PFSK-1 (cell line): ENCODE measurements around the gene FAM107A.

ENCODE experiments used
- FOXP2 ChIP-seq: optimal IDR thresholded peaks from 2 replicates; pipeline ENCODE3; 2011; ENCODE audit warnings: borderline replicate concordance, control low read depth, inconsistent platforms; ENCODE audit not compliant: insufficient read depth; ENCODE audit errors: extremely low read length, extremely low read depth
- POLR2AphosphoS5 ChIP-seq: IDR thresholded peaks from 2 replicates; pipeline ENCODE4 v1.6.1; 2012; ENCODE audit warnings: low read depth, mild to moderate bottlenecking, control low read depth, low read length, moderate library complexity
- REST ChIP-seq, 2 experiments: IDR thresholded peaks; 2 replicates each; pipeline versions ENCODE4 v1.6.1 to v1.8.0; 2011 to 2012; ENCODE audit warnings: low read depth in 2 of 2, low read length in 2 of 2, control low read depth in 1 of 2, inconsistent platforms in 1 of 2, mild to moderate bottlenecking in 1 of 2, moderate library complexity in 1 of 2; ENCODE audit not compliant: insufficient read depth in 1 of 2
- SIN3A ChIP-seq: IDR thresholded peaks from 2 replicates; pipeline ENCODE4 v1.6.1; 2012; ENCODE audit warnings: mild to moderate bottlenecking, low read length, moderate library complexity, borderline replicate concordance; ENCODE audit not compliant: insufficient read depth
- TAF1 ChIP-seq: IDR thresholded peaks from 2 replicates; pipeline ENCODE4 v1.6.1; 2012; ENCODE audit warnings: low read length, control low read depth, borderline replicate concordance; ENCODE audit not compliant: insufficient read depth

- no peak for TF ChIP-seq SIN3A
- TF ChIP-seq TAF1, result no peak
- no peak for TF ChIP-seq REST (IDR thresholded peaks at IDR 0.05; ENCODE audit: insufficient read depth in 1 of 2, low read depth in 2 of 2, low read length in 2 of 2)
- no peak for TF ChIP-seq POLR2AphosphoS5
- no peak for TF ChIP-seq FOXP2
Measured at GRCh38 chr3:58530354-58530865, 46.8 kb downstream of the FAM107A start.
